Forelimb muscle (tissue), 1 donor: Measurements from ENCODE around the gene NRL. TPM values are rescaled to one million over a fixed set of nuclear protein-coding genes. Genes with fewer than 3 reads are reported as not detected.

Experiments used
- DNase-seq: peaks from one replicate; pipeline ENCODE4 v3.0.0-alpha.2; 2013; ENCODE audit warnings: low read depth
- polyA plus RNA-seq: library from polyadenylated mRNA; unstranded; fragments of 120-200 nt; gene quantifications from one replicate; pipeline ENCODE4 v1.2.1, GENCODE V29; 2013; ENCODE audit not compliant: insufficient read length

NRL gene
- polyA plus RNA-seq, 1 donor, result 1.8 TPM

- DNase-seq, result no peak
Measured at GRCh38 chr14:24098927-24099813, 15.6 kb downstream of the NRL start.

DNA sequence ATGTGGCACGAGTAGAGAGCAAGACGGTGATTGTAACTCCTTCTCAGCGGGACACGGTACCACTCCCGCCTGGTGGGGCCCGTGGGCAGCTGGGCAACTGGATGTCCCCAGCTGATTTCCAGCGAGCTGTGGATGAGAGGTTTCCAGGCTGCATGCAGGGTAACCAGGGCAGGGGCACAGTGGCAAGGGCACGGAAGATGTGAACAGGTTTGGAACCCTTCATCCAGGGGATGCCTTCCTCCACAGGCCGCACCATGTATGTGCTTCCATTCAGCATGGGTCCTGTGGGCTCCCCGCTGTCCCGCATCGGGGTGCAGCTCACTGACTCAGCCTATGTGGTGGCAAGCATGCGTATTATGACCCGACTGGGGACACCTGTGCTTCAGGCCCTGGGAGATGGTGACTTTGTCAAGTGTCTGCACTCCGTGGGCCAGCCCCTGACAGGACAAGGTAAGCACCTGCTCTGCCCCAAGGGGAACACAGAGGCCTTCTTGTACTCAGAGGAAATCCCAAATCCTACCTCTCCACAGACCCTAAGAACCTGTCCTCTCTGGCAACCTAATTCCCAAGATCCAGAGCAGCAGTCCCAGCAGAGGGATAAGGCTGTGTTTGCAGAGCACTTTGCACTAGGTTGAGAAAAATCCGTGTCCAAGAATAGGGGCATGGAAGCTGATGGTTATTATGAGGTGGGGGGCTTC is 16.4 kb downstream of the NRL start:
- DNase-seq, result no peak

DNA sequence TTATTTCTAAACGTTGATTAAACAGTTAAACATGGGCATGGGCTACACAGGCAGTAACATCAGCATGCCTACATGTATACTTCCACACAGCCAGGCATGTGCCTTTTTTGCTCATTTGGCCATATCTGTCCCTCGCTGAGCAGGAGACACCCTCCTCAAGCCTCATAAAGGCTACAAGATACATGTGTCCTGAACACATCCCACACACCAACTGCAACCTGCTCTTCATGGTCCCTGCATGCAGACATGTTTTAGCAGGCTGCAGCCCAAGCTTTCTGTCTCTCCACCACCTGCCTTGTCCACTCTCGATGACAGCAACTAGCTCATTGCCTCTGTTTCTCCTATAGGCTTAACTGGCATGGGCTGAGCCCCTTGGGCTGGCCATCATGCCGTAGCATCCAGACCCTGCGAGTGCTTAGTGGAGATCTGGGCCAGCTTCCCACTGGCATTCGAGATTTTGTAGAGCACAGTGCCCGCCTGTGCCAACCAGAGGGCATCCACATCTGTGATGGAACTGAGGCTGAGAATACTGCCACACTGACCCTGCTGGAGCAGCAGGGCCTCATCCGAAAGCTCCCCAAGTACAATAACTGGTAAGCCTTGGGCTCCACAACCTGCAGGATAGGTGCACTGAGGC is 18.1 kb downstream of the NRL start:
- no peak for DNase-seq

DNA sequence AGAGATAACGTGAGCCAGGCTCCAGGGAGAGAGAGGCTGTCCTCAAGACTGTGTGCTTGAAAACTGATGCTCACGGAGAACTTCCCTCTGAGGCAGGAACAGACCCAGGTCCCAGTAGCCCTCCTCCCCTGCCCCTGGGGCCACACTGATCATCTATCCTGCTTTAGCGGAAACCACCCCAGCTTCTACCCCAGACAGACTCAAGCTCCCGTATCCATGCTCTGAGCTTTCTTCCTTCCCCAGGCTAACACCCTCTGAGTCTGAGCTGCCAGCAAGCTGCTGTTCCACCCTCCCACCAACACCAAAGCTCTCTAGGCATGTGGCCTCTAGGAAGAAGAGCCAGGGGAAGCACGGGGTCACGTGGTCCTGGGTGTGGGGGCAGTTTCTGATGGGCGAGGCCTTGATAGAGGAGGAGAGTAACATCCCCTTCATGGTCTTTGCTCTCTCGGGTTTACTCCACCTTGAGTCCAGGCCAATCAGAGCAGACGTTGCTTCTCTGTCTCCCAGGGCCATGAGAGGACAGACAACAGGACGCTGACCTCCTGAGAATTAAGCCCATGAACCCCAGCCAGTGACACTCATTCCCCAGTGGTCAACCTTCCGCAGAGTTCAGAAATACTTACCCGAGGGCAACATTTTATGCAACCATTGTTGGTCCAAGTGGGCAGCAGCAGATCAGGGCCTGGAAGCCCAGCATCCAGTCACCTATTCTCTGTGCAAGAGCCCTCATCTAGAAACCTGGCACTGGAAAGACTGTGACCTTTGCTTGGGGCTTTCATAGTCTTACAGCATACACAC is 19.3 kb downstream of the NRL start:
- no peak for DNase-seq

DNA sequence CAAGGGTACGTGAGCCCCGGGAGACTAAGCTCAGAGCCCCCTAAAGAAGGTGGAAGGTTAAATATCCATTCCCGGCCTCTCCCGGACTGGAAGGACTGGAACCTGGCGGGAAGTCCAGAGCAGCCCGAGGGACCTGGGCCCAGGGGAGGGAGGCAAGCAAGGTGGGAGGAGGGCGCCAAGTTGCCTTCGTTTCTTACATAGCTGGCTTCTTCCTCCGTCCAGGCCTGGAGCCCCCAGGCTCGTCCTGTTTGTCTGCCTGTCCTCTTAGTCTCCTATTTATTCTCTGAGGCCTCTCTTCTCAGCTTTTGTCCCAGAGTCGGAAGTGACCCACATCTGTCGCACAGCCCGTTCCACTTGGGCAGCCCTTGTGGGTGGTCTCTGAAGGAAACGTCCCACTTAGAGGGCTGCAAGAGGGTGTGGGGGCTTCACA is 19.9 kb downstream of the NRL start:
- DNase-seq, result no peak

DNA sequence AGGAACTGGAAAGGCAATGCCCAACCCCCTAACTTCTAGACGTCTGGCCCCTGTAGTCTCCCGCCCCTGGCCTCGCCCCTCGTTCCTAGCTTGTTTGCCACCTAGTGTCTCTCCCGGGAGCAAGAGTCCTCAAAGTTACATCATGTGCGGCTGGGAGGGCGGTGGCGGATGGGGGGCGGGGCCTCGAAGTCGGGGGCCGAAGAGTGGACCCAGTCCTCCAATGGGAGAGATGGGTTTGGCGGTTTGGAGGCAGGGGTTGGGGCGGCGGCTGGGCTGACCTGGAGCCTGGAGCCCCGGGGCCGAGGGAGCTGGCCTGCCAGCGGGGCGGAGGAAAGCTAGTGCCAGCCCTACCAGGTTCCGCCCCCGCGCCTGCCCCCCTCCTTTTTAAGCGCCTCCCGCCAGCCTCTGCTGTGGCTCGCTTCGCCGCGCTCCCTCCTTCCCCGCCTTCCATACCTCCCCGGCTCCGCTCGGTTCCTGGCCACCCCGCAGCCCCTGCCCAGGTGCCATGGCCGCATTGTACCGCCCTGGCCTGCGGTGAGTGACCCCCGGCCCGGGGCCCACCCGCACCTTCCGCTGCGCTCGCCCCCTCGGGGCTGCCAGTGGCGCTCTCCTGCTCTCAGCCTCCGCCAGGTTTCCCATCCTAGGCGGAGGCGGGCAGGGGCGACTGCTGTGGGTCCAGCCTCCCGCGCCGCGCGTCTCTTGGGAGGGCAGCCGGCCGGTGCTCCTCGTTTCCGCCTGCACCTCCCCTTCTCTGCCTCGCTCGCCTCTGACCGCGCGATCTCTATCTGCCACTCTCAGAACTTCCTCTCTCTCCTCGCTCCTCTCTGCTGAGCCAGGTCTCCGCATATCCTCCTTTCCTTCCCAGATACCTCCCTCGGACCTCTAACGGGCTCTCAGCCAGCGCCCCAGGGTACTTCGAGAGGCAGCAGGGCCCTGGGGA is 20.6 kb downstream of the NRL start, which contains the start of gene PCK2:
Gene PCK2 (plus strand): TSS at position 411 of the 940 bp plus-strand sequence. CDS start 95 bp downstream, at position 506.
- no peak for DNase-seq

DNA sequence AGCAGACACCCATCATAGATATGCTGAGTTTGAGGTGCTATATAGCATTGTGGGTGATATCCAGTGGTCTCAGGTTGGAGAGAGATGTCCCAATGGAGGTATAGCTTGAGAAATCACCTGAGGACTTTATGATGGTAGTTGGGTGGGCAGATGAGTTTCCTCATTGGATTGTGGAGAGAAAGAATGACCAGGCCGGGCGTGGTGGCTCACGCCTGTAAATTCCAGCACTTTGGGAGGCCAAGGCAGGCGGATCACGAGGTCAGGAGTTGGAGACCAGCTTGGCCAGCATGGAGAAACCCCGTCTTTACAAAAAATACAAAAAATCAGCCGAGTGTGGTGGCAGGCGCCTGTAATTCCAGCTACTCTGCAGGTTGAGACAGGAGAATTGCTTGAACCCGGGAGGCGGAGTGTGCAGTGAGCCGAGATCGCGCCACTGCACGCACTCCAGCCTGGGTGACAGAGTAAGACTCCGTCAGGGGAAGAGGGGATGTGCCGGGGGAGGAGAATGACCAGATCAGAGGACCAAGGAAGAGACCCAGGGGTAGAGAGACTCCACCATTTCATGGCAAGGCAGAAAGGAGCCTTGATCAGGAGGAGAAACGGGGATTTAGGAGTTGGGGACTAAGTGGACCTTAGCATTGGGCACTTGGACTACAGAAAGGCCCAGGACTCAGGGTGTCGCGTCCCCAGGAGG is 21.4 kb downstream of the NRL start:
- no peak for DNase-seq

DNA sequence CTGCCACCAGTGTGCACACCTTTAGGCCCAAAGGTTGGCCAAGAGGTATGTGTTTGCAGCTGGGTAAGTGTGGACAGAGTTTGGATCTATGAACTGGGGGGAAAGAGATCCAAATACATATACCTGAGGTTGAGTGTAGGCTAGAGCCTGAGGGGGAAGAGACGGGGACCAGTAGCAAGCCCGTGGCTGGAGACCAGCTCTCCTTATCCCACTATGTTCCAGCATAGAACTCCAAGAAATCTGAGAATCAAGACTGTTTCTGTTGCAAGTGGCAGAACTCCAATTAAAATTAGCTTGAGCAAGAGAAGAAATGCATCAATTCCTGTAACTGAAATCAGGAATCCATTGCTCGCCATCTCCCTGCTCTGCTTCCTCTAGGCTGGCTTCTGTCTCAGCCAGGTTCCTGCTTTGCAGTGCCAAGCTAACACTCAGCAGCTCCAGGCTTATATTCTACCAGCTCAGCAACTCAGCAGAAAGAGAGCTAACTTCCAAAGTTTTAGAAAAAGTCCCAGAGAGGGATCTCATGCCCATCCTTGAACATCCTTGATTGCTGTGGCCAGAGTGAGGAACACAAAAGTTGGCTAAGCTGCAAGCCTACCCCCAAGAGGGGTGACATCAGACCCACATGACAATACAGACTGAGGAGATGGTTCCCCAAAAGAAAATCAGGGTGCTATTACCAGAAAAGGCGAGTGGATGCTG is 22.1 kb downstream of the NRL start:
- DNase-seq, result no peak

DNA sequence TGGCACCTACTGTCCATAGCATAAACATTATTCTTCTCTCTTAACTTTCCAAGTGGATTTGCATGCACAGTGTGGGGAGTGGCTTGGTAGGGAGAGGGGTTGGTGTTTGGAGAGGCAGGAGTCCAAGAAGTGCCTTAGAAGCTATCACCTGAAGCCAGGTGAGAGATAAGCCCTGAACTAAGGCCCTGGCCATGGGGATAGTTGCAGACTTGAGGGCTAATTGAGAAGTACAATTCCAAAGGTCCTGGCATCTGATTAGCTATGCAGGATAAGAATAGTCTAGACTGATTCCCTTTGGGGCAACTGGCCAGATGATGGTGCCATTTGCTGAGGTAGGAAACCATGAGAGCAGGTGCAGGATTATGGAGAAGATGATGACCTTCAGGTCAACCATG is 22.6 kb downstream of the NRL start:
- no peak for DNase-seq

DNA sequence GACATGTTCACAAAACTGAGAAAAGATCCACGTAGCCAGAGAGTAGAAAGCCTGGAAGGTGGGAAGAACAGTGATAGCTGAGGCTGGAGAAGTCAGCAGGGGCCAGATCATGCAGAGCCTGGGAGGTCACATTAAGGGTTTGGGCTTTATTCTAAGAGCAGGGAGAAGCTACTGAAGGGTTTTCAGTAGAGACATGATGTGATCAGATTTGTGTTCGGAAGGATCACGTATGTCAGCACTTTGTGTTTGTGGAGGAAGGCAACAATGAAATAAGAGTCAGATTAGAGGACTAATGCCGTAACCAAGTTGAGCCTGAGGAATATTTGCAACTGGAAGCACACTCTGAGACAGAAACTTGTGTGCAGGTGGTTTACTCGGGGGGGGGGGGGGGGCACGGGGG is 24.9 kb downstream of the NRL start:
- DNase-seq, result no peak

GRCh38 chr14:24088095-24088494 is 26.7 kb downstream of the NRL start:
- DNase-seq, result no peak

DNA sequence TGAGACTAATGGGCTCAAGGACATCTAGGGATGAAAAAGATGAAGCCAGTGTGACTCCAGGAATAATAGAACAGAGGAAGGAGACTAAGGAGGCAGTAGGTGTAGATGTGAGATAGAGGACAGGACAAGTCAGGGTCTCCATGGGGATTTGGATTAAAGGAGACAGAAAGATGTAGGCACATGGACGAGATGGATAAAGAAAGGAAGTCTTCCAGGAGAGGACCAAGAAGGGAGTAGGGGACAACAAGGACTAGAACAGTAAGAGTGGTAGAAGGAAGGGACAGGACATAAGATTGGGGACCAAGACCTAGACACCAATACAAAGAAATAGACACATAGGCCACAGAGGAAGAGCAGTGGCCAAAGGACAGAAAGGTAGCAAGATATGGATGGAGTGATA is 27.7 kb downstream of the NRL start:
- DNase-seq, result no peak

- no peak for DNase-seq
Measured at GRCh38 chr14:24086193-24086955, 28.4 kb downstream of the NRL start.

GRCh38 chr14:24085215-24085614 is 29.5 kb downstream of the NRL start:
- DNase-seq, result no peak

DNA sequence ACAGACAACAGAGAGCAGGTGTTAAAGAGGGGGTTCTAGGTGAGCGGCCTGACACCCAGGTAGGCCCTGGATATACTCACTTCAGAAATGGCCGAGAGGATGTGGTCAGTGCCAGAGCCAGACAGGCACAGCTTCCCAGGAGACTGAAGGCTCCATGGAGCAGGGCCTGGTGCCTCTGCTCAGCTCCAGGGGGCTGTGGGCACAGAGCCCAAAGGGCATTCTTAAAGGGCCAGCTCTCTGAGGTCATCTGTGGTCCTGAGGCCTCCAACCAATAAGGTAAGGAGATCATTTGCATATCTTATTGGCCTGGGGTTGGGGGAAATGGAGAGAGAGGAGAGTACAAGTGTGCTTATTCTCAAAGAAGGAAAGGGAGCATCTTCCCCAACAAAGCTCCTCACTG is 30.3 kb downstream of the NRL start:
- no peak for DNase-seq

GRCh38 chr14:24083462-24083861 is 31.3 kb downstream of the NRL start:
- DNase-seq, result no peak

- DNase-seq, result no peak
Measured at GRCh38 chr14:24082411-24083080, 32.2 kb downstream of the NRL start.

- no peak for DNase-seq
Measured at GRCh38 chr14:24081739-24082211, 33.0 kb downstream of the NRL start.
